NK-92 (cell line): ENCODE measurements around the gene BTNL3.
"Not testable (repeated sequence)": the region's sequence is repeated elsewhere in the genome, so short reads cannot be mapped to it uniquely, and the experiment has no call there.

Source experiments
- DNase-seq: peaks from one replicate; lab custom pipeline; 2025; ENCODE audit not compliant: unreplicated experiment; lab: John Stamatoyannopoulos, UW

BTNL3 gene, protein sequence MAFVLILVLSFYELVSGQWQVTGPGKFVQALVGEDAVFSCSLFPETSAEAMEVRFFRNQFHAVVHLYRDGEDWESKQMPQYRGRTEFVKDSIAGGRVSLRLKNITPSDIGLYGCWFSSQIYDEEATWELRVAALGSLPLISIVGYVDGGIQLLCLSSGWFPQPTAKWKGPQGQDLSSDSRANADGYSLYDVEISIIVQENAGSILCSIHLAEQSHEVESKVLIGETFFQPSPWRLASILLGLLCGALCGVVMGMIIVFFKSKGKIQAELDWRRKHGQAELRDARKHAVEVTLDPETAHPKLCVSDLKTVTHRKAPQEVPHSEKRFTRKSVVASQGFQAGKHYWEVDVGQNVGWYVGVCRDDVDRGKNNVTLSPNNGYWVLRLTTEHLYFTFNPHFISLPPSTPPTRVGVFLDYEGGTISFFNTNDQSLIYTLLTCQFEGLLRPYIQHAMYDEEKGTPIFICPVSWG

DNA sequence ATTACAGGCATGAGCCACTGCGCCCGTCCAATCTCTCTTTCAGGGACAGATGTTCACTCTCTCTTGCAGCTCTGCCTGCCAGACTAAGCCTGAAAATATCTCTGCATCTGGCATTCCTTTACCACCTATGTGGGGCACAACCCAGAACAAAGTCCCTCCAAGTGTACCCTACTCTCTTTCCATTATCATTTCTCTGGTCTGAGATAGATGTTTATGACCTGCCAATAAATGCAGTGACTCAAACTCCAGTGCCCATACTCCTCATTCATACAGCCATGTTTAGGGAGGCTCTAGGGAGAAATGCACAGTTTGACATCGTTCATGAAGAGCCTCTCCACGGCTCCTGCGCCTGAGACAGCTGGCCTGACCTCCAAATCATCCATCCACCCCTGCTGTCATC lies at the start of gene BTNL3:
Gene BTNL3, plus strand, starts transcription at position 255 of the 400 bp plus-strand sequence. CDS start 183 bp downstream, outside the sequence.
- DNase-seq = no peak

DNA sequence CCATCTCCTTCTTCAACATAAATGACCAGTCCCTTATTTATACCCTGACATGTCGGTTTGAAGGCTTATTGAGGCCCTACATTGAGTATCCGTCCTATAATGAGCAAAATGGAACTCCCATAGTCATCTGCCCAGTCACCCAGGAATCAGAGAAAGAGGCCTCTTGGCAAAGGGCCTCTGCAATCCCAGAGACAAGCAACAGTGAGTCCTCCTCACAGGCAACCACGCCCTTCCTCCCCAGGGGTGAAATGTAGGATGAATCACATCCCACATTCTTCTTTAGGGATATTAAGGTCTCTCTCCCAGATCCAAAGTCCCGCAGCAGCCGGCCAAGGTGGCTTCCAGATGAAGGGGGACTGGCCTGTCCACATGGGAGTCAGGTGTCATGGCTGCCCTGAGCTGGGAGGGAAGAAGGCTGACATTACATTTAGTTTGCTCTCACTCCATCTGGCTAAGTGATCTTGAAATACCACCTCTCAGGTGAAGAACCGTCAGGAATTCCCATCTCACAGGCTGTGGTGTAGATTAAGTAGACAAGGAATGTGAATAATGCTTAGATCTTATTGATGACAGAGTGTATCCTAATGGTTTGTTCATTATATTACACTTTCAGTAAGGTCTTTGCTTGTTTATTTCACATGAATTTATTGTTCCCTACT lies 38.2 kb upstream of the BTNL3 start:
- no peak for DNase-seq

DNA sequence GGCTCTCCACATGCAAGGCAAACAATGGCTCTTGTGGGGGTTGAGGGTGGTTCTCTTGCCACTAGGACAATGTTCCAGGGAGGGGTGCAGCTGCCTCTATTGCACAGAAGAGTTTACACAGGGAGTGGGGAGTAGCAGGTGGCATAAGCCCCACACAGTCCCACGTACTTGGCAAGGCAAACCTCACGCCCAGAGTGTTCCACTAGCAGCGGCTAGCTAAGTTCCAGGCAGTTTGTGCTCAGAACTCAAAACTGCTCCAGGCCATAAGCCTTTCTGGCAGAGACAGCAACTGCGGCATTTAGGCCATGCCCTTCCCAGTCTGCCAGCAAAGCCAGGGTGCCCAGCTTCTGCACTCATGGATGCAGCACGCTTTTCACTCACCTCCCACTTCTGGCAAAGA lies 29.0 kb upstream of the BTNL3 start:
- no peak for DNase-seq

DNA sequence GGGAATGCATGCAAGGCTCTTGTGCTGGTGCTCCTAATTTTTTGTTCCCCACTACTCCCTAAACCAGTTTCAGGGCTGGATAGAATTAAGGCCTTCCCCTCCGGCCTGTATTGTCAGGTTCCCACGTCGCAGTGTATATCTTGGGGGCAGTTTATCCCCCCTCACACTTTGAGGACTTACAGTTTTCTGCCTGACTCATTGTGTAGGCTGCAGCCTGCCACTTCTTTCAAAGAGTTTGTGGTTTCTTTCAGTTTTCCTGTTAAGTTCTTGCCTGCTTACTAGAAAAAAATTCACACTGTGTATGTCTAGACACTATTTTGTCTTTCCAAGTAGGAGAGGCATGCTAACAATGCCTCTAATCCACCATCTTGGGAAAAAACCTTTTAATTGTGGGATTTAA lies 28.4 kb upstream of the BTNL3 start:
- no peak for DNase-seq

DNA sequence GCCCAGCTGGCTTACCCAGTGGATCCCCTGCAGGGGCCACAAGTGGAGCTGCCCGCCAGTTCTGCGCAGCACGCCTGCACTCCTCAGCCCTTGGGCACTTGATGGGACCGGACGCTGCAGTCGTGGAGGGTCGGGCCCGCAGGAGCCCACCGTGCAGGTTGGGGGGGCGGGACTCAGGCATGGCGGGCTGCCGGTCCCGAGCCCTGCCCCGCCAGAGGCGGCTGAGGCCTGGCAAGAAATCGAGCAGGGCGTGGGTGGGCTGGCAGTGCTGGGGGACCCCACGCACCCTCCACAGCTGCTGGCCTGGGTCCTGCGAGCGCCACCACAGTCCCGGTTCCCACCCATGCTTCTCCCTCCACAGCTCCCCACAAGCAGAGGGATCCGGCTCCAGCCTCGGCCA lies 19.2 kb upstream of the BTNL3 start:
- DNase-seq = no peak

DNA sequence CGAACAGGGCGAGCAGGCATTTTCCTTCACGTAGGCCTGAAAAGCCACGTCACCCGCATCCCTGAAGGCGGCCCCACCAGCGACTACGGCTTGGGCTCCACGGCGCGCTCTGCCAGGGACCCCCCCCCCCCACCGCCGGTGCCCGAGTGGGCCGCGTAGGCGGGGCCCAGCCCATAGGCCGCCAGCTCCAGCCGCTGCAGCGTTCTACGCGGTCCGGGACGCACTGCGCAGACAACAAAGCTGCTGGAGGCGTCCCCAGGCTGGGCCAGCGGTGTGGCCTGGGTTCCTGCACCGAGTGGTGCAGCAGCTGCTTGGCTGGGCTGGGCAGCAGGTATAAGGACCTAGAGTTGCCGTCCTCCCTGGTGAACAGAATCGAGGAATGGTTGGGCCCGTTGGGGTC lies 18.3 kb upstream of the BTNL3 start:
- DNase-seq = no peak

DNA sequence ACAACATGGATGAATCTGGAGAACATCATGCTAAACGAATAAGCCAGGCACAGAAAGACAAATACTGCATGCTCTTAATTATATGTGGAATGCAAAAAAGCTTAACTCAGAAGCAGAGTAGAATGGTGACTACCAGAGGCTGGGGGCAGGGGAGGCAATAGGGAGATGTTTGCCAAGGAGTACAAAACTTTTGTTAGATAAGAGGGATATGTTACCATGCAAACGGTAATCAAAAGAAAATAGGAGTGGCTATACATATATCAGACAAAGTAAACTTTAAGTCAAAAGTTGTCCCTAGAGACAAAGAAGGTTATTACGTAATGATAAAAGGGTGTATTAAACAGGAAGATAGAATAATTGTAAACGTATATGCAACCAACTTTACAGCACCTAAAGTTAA lies 17.8 kb upstream of the BTNL3 start:
- DNase-seq = no peak

DNA sequence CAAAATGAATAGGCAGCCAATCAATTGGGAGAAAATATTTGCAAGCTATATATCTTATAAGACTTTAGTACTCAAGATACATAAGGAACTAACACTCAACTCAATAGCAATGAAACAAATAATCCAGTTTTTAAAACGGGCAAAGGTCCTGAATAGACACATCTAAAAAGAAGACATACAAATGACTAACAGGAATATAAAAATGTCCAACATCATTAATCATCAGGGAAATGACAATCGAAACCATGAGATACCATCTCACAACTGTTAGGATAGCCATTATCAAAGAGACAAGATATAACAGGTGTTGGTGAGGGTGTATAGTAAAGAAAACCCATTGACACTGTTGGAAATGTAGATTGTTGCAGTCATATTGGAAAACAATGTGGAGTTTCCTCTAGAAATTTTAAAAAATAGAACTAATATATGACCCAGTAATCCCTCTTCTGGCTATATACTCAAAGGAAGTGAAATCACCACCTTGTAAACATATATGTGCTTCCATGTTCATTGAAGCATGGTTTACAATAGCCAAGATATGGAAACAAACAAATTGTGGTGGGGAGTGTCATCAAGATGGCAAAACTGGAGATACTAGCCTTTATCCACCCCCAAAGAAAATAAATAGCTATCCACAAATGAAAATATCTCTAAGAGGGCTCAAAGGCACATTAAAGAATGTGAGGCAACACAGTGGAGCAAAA lies 13.9 kb upstream of the BTNL3 start:
- no peak for DNase-seq

DNA sequence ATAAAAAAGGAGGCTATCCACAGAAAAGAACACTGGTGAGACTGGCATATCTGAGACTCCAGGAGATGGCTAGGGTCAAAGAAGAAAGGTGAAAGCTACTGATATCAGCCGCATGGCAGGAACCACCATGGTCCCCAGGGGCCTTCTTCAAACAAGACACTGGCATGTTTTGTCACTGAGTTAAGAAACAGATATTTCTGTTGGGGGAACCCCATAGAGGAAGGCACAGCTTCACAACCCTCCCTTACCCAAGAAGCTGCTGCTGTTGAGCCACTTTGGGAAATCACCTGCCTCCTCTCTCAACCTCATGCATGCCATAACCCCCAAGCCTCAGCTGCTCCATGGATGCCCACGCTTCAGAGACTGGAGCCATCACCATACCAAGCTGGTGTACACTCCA lies 13.3 kb upstream of the BTNL3 start:
- DNase-seq = no peak

DNA sequence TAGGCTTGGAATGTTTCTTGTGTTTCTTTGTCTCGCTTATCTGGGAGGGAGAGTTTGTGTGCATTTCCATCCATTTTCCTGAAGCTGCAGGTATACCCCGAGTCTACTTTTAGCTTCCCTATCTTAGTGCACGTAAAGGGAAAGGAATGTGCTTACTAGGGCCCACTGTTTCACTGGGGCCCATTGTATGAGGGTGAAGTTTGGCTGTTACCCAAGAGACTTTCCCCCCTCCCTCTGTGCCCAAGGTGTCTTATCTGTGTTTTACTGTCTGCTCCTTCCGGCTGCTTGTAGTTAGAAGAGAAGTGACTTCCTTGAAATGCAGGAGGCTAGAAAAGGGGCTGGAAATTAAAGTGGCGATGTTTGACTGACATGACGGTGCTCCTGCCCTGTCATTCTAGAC lies 12.1 kb upstream of the BTNL3 start:
- DNase-seq = no peak

DNA sequence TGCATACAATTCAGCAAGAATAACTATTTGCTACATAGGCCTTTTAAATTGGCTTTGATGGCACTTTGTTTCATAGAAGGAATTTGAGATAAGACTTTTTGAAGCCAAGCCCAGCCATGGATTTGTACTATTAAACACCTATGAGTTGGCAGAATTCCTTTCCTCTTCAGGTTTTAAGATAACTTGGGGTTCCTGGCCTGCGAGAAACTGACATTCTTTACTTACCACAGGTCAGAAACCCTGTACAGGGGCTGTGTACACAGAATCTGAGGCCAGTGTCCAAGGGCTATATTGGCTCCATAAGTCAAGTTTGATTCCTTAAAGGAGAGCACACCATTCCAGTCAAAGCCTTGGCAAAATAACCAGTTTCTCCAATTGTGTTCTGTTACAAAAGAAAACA lies 10.8 kb upstream of the BTNL3 start:
- no peak for DNase-seq

DNA sequence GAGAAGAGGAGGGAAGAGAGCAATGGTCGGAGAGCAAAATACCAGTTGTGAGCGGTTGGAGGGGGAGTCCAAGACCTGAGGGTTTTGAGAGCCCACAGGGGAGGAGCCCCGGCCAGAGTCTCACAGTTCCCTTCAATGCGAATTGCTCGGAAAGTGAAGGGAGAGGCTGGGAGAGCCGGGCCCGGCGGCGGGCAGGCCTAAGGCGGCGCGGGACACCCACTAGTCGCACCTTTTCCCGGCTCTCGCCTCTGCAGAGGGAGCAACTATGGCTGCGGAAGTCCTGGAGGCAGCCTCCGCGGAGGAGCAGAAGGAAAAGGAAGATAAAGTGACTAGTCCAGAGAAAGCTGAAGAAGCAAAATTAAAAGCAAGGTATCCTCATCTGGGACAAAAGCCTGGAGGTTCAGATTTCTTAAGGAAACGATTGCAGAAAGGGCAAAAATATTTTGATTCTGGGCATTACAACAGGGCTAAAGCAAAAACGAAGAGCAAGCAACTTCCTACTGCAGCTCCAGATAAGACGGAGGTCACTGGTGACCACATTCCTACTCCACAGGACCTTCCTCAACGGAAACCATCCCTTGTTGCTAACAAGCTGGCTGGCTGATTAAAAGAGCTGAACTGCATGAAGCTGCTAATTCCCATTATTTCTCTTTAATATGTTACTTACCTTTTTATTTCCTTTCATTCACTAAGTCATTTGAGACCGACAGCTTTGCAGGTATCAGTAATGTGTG lies 6.5 kb upstream of the BTNL3 start:
- DNase-seq = no peak

DNA sequence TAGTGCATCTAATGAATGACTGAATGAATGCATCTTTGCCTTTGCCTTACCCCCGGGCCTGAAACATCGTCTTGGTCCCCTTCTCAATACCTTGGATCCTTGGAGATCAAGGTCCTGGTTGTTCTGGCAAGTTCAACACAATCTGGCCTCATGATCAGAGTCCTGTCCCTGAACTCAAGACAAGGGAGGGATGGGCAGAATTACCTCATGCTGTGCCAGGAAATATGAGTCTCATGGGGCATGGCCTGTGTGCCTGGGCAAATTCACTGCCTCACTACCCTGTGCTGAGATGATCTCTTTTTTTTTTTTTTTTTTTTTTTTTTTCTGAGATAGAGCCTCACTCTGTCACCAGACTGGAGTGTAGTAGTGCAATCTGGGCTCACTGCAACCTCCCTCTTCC lies 630 bp upstream of the BTNL3 start:
- DNase-seq = no peak

DNA sequence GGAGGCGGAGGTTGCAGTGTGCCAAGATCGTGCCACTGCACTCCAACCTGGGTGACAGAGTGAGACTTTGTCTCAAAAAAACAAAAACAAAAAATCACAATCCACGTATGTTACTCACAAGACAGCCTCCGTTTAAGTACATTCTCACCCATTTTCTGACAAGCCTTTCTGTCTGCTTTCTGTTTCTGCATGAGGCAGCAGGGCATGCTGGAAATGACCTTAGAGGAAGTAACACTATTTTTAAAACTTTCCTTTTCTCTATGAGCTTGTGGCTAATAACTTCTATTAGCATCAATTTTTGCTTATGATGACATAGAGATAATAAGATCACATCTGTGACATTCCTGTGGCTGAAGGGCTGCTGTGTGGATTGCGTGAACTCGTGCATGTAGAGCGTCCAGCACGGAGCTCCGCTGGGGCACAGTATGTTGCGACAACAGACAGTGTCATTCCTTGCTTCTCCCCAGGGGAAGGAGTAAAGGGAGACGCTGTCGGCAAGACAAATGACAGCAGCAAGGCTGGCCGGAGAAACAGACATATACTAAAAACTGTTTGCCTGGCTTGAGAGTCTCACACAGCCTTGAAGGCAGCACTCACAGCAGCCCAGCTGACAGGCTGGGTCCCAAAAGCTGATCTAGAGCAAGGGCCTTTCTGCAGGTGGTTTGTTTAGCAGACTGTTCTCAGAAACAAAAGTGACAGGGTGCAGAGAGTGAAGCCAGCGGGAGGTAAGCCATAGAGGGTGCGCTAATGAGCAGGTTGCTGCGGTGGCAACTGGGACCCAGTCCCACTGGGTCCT lies 1.6 kb downstream of the BTNL3 start:
- DNase-seq = no peak

DNA sequence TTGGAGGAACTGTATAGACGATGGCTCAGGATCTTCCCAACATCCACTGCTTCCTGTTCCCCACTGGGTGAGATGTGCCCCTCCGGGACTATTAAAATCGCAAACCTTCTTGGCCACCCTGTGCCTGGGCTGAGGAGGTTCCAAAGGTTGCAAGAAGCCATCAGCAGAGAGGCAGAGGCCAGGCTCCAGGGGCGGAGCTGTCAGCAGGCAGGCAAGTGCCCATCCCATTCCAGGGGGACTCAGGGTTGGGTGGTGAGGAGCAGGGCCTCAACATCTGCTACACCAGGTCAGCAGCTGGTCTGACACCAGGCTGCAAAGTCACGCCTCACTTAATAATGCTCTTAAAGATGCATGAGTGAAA lies 2.2 kb downstream of the BTNL3 start:
- no peak for DNase-seq

DNA sequence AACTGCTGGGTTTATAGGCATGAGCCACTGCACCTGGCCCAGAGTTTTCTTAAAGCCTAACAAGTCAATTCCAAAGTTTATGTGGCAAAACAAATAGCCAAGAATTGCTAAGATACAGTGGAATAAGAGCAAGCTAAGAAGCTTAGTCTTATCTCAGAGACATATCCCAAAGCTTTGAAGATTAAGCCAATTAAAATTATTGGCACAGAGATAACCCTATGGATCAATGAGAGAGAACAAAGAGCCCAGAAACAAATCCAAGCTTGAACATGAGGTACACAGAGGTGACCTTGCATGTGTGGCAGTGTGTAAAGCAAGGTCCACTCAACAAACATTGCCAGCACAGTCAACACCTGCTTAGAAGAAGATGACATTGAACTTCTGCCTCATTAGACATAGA lies 13.3 kb downstream of the BTNL3 start:
- no peak for DNase-seq

DNA sequence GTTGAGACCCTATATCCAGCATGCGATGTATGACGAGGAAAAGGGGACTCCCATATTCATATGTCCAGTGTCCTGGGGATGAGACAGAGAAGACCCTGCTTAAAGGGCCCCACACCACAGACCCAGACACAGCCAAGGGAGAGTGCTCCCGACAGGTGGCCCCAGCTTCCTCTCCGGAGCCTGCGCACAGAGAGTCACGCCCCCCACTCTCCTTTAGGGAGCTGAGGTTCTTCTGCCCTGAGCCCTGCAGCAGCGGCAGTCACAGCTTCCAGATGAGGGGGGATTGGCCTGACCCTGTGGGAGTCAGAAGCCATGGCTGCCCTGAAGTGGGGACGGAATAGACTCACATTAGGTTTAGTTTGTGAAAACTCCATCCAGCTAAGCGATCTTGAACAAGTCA lies 17.1 kb downstream of the BTNL3 start:
- no peak for DNase-seq

DNA sequence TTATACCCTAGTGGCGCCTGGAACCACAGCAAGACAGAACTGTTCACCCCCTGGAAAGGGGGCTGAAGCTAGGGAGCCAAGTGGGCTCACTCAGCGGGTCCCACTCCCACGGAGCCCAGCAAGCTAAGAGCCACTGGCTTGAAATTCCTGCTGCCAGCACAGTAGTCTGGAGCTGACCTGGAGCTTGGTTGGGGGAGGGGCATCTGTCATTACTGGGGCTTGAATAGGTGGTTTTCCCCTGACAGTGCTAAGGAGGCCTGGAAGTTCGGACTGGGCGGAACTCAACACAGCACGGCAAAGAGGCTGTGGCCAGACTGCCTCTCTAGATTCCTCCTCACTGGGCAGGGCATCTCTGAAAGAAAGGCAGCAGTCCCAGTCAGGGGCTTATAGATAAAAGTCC lies 19.5 kb downstream of the BTNL3 start:
- DNase-seq = no peak

DNA sequence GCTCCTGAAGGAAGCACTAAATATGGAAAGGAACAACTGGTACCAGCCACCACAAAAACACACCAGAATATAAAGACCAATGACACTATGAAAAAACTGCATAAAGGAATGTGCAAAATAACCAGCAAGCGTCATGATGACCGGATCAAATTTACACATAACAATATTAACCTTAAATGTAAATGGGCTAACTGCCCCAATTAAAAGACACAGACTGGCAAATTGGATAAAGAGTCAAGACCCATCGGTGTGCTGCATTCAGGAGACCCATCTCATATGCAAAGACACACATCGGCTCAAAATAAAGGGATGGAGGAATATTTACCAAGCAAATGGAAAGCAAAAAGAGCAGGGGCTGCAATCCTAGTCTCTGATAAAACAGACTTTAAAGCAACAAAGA lies 21.4 kb downstream of the BTNL3 start:
- DNase-seq = not testable (repeated sequence)

DNA sequence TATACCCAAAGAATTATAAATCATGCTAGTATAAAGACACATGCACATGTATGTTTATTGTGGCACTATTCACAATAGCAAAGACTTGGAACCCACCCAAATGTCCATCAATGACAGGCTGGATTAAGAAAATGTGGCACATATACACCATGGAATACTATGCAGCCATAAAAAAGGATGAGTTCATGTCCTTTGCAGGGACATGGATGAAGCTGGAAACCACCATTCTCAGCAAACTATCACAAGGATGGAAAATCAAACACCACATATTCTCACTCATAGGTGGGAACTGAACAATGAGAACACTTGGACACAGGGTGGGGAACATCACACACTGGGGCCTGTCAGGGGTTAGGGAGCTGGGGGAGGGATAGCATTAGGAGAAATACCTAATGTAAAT lies 26.0 kb downstream of the BTNL3 start:
- DNase-seq = not testable (repeated sequence)

DNA sequence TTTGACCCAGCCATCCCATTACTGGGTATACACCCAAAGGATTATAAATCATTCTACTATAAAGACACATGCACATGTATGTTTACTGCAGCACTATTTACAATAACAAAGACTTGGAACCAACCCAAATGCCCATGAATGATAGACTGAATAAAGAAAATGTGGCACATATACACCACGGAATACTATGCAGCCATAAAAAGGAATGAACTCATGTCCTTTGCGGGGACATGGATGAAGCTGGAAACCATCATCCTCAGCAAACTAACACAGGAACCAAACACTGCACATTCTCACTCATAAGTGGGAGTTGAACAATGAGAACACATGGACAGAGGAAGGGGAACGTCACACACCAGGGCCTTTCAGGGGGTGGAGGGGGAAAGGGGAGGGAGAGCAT lies 28.8 kb downstream of the BTNL3 start:
- DNase-seq = not testable (repeated sequence)
